Astrocyte (in vitro differentiated cells and primary cell): ENCODE measurements around the gene BAG5.

ENCODE experiments used
- CTCF ChIP-seq: IDR thresholded peaks from 2 replicates; pipeline ENCODE4 v1.5.1; 2011; ENCODE audit warnings: low read depth, mild to moderate bottlenecking, inconsistent platforms, low read length, moderate library complexity; ENCODE audit not compliant: insufficient read depth
- EZH2 ChIP-seq: IDR thresholded peaks from 2 replicates; pipeline ENCODE4 v1.6.1; 2012; ENCODE audit warnings: mild to moderate bottlenecking, low read length, inconsistent platforms; ENCODE audit not compliant: insufficient read depth

- TF ChIP-seq CTCF (no peak), EZH2 (no peak)
Measured at GRCh38 chr14:103578401-103579075, 16.1 kb upstream of the BAG5 start.
